Activated CD4-positive, alpha-beta T cell treated with anti-CD3 and anti-CD28 coated beads for 36 hours (primary cell): ENCODE measurements around the gene IQCF2. TPM values are rescaled to one million over a fixed set of nuclear protein-coding genes. Genes with fewer than 3 reads are reported as not detected.

ENCODE experiments used
- ATAC-seq: fragments of 200-7000 bp; cut with Tn5 transposase; one replicate; pipeline ENCODE4 v1.10.0; 2021; ENCODE audit warnings: mild to moderate bottlenecking, moderate library complexity
- CTCF ChIA-PET: fragments of 350-600 bp; sonication (Branson Sonifier 250); formaldehyde crosslinking; loops from one replicate; lab custom pipeline; 2021; ENCODE audit warnings: antibody characterized with exemption; lab: Charles Lee
- POLR2A ChIA-PET: fragments of 350-600 bp; sonication (Branson Sonifier 250); formaldehyde crosslinking; loops from one replicate; lab custom pipeline; 2021; ENCODE audit warnings: antibody characterized with exemption, inconsistent platforms; lab: Charles Lee
- DNase-seq: peaks from one replicate; pipeline ENCODE4 v3.0.0-alpha.2; 2020
- H3K27ac Mint-ChIP-seq: one replicate; pipeline ENCODE4 v1.8.0; 2021; ENCODE audit warnings: mixed read lengths
- H3K27me3 Mint-ChIP-seq: one replicate; pipeline ENCODE4 v1.8.0; 2021; ENCODE audit warnings: mixed read lengths
- H3K36me3 Mint-ChIP-seq: one replicate; pipeline ENCODE4 v1.8.0; 2021; ENCODE audit warnings: low read depth, mixed read lengths
- H3K4me1 Mint-ChIP-seq: one replicate; pipeline ENCODE4 v1.8.0; 2021; ENCODE audit warnings: mixed read lengths
- H3K4me3 Mint-ChIP-seq: one replicate; pipeline ENCODE4 v1.8.0; 2021; ENCODE audit warnings: mild to moderate bottlenecking, moderate library complexity, mixed read lengths
- H3K9me3 Mint-ChIP-seq: one replicate; pipeline ENCODE4 v1.8.0; 2021; ENCODE audit warnings: low read depth, mixed read lengths
- intact Hi-C, 2 experiments: fragments of 100-400 bp; cut with DNase I in 1 of 2; cut with micrococcal nuclease in 1 of 2; formaldehyde crosslinking; loops; one replicate each; pipeline versions ENCODE4 v1.14.2 to v1.15.1; 2022 to 2024; cut with DNase I, micrococcal nuclease
- total RNA-seq, 2 experiments: library from RNA; stranded (reverse); gene quantifications; one replicate each; pipeline ENCODE4 v1.2.3, GENCODE V29; 2021

The IQCF2 gene
- total RNA-seq, 2 experiments from 2014 or later = not detected

DNA sequence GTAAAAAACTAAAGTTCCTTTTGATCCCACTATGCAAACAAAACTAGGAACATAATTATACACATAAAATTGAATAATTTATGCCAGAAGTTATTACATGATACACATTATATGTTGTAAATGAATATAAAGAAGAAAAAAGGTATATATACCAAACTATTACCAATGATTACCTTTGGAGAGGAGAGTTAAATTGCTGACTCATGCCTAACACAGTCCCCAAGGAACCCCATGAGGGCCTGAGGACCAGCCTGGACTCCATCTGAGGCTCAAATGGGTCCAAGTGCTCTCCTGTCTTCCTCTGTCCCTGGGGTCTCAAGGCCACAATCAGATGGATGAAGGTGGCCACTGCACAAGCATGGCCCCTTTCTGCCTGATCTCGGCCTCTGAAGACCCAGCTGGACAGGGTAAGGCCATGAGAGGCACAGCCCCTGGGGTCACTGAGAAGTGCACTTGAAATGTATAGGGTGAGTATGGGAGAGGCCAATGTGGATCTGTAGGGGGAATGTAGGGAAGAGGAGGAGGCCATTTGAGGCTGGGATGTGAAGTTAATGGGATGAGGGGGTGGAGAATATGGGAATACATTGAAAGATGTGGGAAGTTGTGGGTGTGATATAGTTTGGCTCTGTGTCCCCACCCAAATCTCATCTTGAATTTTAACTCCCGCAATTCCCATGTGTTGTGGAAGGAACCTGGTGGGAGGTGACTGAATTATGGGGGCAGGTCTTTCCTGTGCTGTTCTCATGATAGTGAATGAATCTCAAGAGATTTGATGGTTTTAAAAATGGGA lies 42.8 kb downstream of the IQCF2 start:
- intact Hi-C loops = no loop called here
- CTCF ChIA-PET = interaction anchor here (0.6 kb wide), 1 partner anchor 338 kb away, joined by 5 read pairs; no protein-coding TSS in a partner anchor

DNA sequence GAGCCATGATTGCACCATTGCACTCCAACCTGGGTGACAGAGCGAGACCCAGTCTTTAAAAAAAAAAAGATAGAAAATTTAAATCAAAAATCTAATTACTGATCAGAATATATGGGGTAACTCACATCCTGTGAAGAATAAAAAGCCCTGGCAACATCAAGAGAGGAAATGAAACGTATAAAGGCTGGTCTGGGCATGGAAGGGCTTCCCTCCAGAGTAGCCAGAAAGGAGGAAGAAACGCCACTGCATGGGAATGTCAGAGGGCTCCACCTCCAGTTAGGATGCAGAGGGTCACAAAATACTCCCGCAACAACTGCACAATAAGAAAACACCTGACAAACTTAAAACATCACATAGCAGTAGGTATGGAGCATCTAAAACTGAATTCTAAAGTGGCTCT lies 46.6 kb downstream of the IQCF2 start:
- peaks cover 6% of the 10 kb centered on the region for H3K9me3 Mint-ChIP-seq
- ChIA-PET POLR2A (no interaction called here), CTCF (no interaction called here)
- no peaks in the 10 kb centered on the region for H3K36me3 Mint-ChIP-seq
- peaks cover 5% of the 10 kb centered on the region for H3K27me3 Mint-ChIP-seq
- ATAC-seq = no peak
- H3K4me3 Mint-ChIP-seq = no peak overlapping the region
- DNase-seq = no peak
- no peak overlapping the region for H3K27ac Mint-ChIP-seq
- H3K4me1 Mint-ChIP-seq = peaks cover under 1% of the 10 kb centered on the region
- intact Hi-C loops = no loop called here

More for the DNA sequence above, 42.8 kb downstream of the IQCF2 start:
- no peak overlapping the region for H3K27ac Mint-ChIP-seq
- H3K4me1 Mint-ChIP-seq = peaks cover 13% of the 10 kb centered on the region
- no peak overlapping the region for H3K4me3 Mint-ChIP-seq
- ATAC-seq (no peak), DNase-seq (no peak)
- H3K27me3 Mint-ChIP-seq = peaks cover 18% of the 10 kb centered on the region
- H3K36me3 Mint-ChIP-seq = no peaks in the 10 kb centered on the region
- POLR2A ChIA-PET = no interaction called here
- H3K9me3 Mint-ChIP-seq = peaks cover 6% of the 10 kb centered on the region

Other genes with a start within 250 kb of the IQCF2 start
- 10 to 100 TPM; 35.3 to 37.4 TPM for gene TEX264, start 190.4 kb upstream of the IQCF2 start, total RNA-seq
- gene GRM2, start 154.5 kb upstream of the IQCF2 start, total RNA-seq = under 1 TPM; 0.27 to 0.47 TPM
- not detected for gene IQCF6, start 82.4 kb upstream of the IQCF2 start, total RNA-seq
- not detected for gene IQCF5, start 14.0 kb downstream of the IQCF2 start, total RNA-seq
- gene IQCF1, start 41.7 kb downstream of the IQCF2 start, total RNA-seq = not detected
- 10 to 100 TPM; 38.2 to 39.3 TPM for gene RRP9, start 80.3 kb downstream of the IQCF2 start, total RNA-seq
- gene PARP3, start 80.7 kb downstream of the IQCF2 start, total RNA-seq = 10 to 100 TPM; 10.6 to 12.2 TPM
- gene GPR62, start 93.8 kb downstream of the IQCF2 start, total RNA-seq = not detected
- 10 to 100 TPM; 12.5 to 13.6 TPM for gene PCBP4, start 105.8 kb downstream of the IQCF2 start, total RNA-seq
- 10 to 100 TPM; 62.4 to 65.0 TPM for gene ABHD14B, start 112.4 kb downstream of the IQCF2 start, total RNA-seq
- 1 to 10 TPM; 6.3 to 7.5 TPM for gene ABHD14A, start 113.4 kb downstream of the IQCF2 start, total RNA-seq
- 10 to 100 TPM; 61.5 to 90.0 TPM for gene ACY1, start 121.9 kb downstream of the IQCF2 start, total RNA-seq
- gene RPL29, start 134.3 kb downstream of the IQCF2 start, total RNA-seq = 1,000 to 10,000 TPM; 1,975 to 2,071 TPM
- 10 to 100 TPM; 17.1 to 20.3 TPM for gene DUSP7, start 195.0 kb downstream of the IQCF2 start, total RNA-seq